ENCODE data around the gene CRY1. TPM values are rescaled to one million over a fixed set of nuclear protein-coding genes. Genes with fewer than 3 reads are reported as not detected.

Gene CRY1
- total RNA-seq, 1 donor from 2014 or later = 10.8 TPM

- no peaks in the 10 kb centered on the region for H3K27me3 ChIP-seq (ENCODE audit: control insufficient read depth, insufficient read depth, low read length)
- DNase-seq (ENCODE audit: low read depth) (no peak), FAIRE-seq (no peak)
- H3K36me3 ChIP-seq (ENCODE audit: control insufficient read depth, insufficient read depth, low read length) = no peaks in the 10 kb centered on the region
- TF ChIP-seq, protein P1, sequence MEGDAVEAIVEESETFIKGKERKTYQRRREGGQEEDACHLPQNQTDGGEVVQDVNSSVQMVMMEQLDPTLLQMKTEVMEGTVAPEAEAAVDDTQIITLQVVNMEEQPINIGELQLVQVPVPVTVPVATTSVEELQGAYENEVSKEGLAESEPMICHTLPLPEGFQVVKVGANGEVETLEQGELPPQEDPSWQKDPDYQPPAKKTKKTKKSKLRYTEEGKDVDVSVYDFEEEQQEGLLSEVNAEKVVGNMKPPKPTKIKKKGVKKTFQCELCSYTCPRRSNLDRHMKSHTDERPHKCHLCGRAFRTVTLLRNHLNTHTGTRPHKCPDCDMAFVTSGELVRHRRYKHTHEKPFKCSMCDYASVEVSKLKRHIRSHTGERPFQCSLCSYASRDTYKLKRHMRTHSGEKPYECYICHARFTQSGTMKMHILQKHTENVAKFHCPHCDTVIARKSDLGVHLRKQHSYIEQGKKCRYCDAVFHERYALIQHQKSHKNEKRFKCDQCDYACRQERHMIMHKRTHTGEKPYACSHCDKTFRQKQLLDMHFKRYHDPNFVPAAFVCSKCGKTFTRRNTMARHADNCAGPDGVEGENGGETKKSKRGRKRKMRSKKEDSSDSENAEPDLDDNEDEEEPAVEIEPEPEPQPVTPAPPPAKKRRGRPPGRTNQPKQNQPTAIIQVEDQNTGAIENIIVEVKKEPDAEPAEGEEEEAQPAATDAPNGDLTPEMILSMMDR (IDR thresholded peaks at IDR 0.05; ENCODE audit: insufficient read depth, low read length, severe bottlenecking) = no peak
- H3K4me3 ChIP-seq (ENCODE audit: low read depth, low read length) = no peak overlapping the region
Measured at GRCh38 chr12:106945261-106945851, 148.0 kb downstream of the CRY1 start.

DNA sequence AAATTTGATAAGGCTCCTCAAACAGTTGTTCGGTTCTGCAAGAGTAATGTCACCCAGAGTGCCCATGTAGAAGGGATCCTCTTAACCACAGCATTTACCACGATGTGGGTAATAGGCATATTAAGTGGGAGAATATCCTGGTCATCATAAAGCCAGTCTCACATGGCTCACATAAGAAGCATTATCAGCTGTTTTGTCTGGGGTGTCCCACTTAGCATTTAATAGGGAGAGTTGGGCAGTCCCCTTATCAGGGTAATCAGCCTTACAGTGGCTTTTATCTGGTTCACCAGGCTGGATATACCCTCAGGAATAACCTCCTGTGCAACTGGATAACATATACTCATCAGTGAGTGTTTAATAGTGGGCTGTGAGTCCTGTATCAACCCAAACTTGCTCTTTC lies 150.6 kb downstream of the CRY1 start:
- peak; percentile 76 for FAIRE-seq
- Histone ChIP-seq H3K36me3 (ENCODE audit: control insufficient read depth, insufficient read depth, low read length) (no peaks in the 10 kb centered on the region), H3K4me3 (ENCODE audit: low read depth, low read length) (no peak overlapping the region), H3K27me3 (ENCODE audit: control insufficient read depth, insufficient read depth, low read length) (no peaks in the 10 kb centered on the region)
- no peak for DNase-seq (ENCODE audit: low read depth)
- TF ChIP-seq, protein P1 (IDR thresholded peaks at IDR 0.05; ENCODE audit: insufficient read depth, low read length, severe bottlenecking) = no peak

GRCh38 chr12:106941481-106942156 lies 151.7 kb downstream of the CRY1 start:
- Histone ChIP-seq H3K36me3 (ENCODE audit: control insufficient read depth, insufficient read depth, low read length) (no peaks in the 10 kb centered on the region), H3K4me3 (ENCODE audit: low read depth, low read length) (no peak overlapping the region), H3K27me3 (ENCODE audit: control insufficient read depth, insufficient read depth, low read length) (no peaks in the 10 kb centered on the region)
- TF ChIP-seq, protein P1 (IDR thresholded peaks at IDR 0.05; ENCODE audit: insufficient read depth, low read length, severe bottlenecking) = no peak
- FAIRE-seq (no peak), DNase-seq (ENCODE audit: low read depth) (no peak)

Other genes with a start within 250 kb of the CRY1 start
- gene TMEM263, start 137.6 kb downstream of the CRY1 start, total RNA-seq = 15.9 and 26.6 TPM in 2 replicates
- gene MTERF2, start 106.4 kb downstream of the CRY1 start, total RNA-seq = 3.6 and 3.9 TPM in 2 replicates